Common myeloid progenitor, CD34-positive (primary cell): ENCODE data around the gene C9.
A peak's percentile ranks its signal among the peaks of the same experiment; 100 is the strongest.
"Not testable (repeated sequence)": the region's sequence is repeated elsewhere in the genome, so short reads cannot be mapped to it uniquely, and the experiment has no call there.

ENCODE experiments used
- CTCF ChIA-PET: fragments of 350-600 bp; sonication (Branson Sonifier 250); formaldehyde crosslinking; loops from one replicate; lab custom pipeline; 2021; ENCODE audit warnings: antibody characterized with exemption; lab: Charles Lee
- POLR2A ChIA-PET: fragments of 350-600 bp; sonication (Branson Sonifier 250); formaldehyde crosslinking; loops from one replicate; lab custom pipeline; 2021; ENCODE audit warnings: antibody characterized with exemption; lab: Charles Lee
- DNase-seq, 3 donors: peaks; one replicate each; pipeline versions ENCODE4 v3.0.0 to v3.0.0-alpha.2; 2013
- H3K27ac ChIP-seq, 2 experiments: 1 replicate in 1 of 2; 2 replicates in 1 of 2; pipeline ENCODE4 v1.7.0; 2013; ENCODE audit warnings: inconsistent platforms in 2 of 2, low read length in 2 of 2, mild to moderate bottlenecking in 2 of 2, low read depth in 1 of 2, moderate library complexity in 1 of 2; ENCODE audit not compliant: severe bottlenecking in 2 of 2, insufficient read depth in 1 of 2, poor library complexity in 1 of 2
- H3K27me3 ChIP-seq, 5 experiments: replicated peaks in 2 of 5; 1 replicate in 3 of 5; 2 replicates in 2 of 5; pipeline versions ENCODE4 v1.6.1 to v1.7.0; 2013; ENCODE audit warnings: low read length in 4 of 5, mild to moderate bottlenecking in 2 of 5, moderate library complexity in 2 of 5, inconsistent platforms in 1 of 5; ENCODE audit not compliant: insufficient read depth in 5 of 5, control insufficient read depth in 4 of 5
- H3K36me3 ChIP-seq, 4 experiments: 1 replicate in 2 of 4; 2 replicates in 2 of 4; pipeline versions ENCODE4 v1.6.1 to v1.7.0; 2013; ENCODE audit warnings: low read length in 3 of 4, control low read depth in 1 of 4, mild to moderate bottlenecking in 1 of 4; ENCODE audit not compliant: control insufficient read depth in 4 of 4, insufficient read depth in 4 of 4
- H3K4me1 ChIP-seq, 4 experiments: 1 replicate in 3 of 4; 2 replicates in 1 of 4; pipeline versions ENCODE4 v1.6.1 to v1.7.1; 2013; ENCODE audit warnings: low read length in 3 of 4, mild to moderate bottlenecking in 3 of 4, control low read depth in 1 of 4, inconsistent platforms in 1 of 4, moderate library complexity in 1 of 4; ENCODE audit not compliant: control insufficient read depth in 4 of 4, insufficient read depth in 4 of 4; ENCODE audit errors: control extremely low read depth in 1 of 4
- H3K4me3 ChIP-seq, 7 experiments: 1 replicate in 4 of 7; 2 replicates in 3 of 7; pipeline versions ENCODE4 v1.5.1 to v1.7.0; 2013; ENCODE audit warnings: mild to moderate bottlenecking in 7 of 7, low read length in 6 of 7, moderate library complexity in 6 of 7, inconsistent platforms in 2 of 7, low read depth in 2 of 7, control low read depth in 1 of 7; ENCODE audit not compliant: insufficient read depth in 4 of 7, control insufficient read depth in 1 of 7; ENCODE audit errors: extremely low read depth in 1 of 7
- H3K9me3 ChIP-seq, 5 experiments: 1 replicate in 4 of 5; 2 replicates in 1 of 5; pipeline versions ENCODE4 v1.6.1 to v1.7.1; 2013; ENCODE audit warnings: low read length in 4 of 5, mild to moderate bottlenecking in 2 of 5, inconsistent platforms in 1 of 5, low read depth in 1 of 5, moderate library complexity in 1 of 5; ENCODE audit not compliant: control insufficient read depth in 4 of 5, insufficient read depth in 2 of 5; ENCODE audit errors: control extremely low read depth in 1 of 5
- WGBS: methylation state at CpG from one replicate; pipeline ENCODE4 v1.1.5; 2013; ENCODE audit not compliant: insufficient coverage; 5-methylcytosine and 5-hydroxymethylcytosine counted together

Gene C9

DNA sequence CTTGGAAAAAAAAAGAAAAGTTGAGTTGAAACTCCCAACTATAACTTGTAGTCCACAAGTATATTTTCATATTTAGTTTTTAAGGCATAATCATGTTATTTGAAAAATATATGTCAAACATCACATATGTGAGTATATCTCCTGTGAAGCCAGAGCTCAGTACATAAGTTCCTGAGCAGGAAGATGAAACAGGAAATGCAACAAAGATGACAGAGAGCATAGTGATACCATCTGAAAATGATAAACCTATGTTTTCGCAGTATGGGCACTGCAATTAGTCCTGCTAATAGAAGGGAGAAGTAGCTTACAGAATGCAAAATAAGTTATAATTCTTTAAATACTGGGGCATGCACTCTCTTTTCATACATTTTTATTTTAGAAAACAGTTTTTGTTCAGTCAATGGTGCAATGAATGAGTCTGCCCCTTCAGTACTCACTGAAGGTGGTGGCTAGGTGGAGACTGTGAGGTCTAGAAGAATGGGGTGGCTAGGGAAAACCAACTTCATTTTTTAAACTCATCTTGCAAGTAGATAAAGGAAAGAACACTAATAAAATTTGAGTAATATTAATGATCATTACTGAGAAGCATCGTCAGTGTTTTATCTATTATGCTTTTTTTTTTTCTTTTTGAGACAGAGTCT, 90.9 kb downstream of the C9 start:
- Histone ChIP-seq H3K36me3 (no peaks in the 10 kb centered on the region), H3K27me3 (no peaks in the 10 kb centered on the region), H3K9me3 (no peaks in the 10 kb centered on the region), H3K27ac (no peak overlapping the region), H3K4me3 (peak overlapping the region in 2 of 7 experiments; percentile 5 to 15), H3K4me1 (peaks cover 16 to 57% (median 32%) of the 10 kb centered on the region in 4 experiments)
- DNase-seq: peak in 1 of 3 donors; percentile 30
- ChIA-PET POLR2A (no interaction called here), CTCF (interaction anchor here (1.0 to 1.4 kb wide), 3 partner anchors 10 to 268 kb away, joined by 3 to 5 read pairs (median 3); no protein-coding TSS in a partner anchor)
- 100% methylated on average over 1 of the region's 2 CpGs for WGBS

DNA sequence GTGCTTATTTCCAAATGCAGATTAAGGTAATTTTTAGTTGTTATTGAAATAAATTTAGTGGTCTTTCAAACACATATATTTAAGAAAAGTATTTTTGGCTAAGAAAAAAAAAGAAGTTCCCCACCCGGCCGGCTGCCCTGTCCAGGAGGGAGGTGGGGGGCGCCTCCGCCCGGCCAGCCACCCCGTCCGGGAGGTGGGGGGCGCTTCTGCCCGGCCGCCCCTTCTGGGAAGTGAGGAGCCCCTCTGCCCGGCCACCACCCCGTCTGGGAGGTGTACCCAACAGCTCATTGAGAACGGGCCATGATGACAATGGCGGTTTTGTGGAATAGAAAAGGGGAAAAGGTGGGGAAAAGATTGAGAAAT, 91.4 kb downstream of the C9 start:
- DNase-seq, H3K36me3 ChIP-seq, H3K4me3 ChIP-seq, H3K9me3 ChIP-seq, H3K27ac ChIP-seq, H3K27me3 ChIP-seq, POLR2A ChIA-PET: not testable (repeated sequence)
- H3K4me1 ChIP-seq: peaks cover 16 to 57% (median 32%) of the 10 kb centered on the region in 4 experiments
- whole genome bisulfite sequencing: no CpG with 5 or more reads among the region's 14 CpGs
- CTCF ChIA-PET: interaction anchor here (1.0 to 1.4 kb wide), 3 partner anchors 11 to 267 kb away, joined by 3 to 5 read pairs (median 3); no protein-coding TSS in a partner anchor

DNA sequence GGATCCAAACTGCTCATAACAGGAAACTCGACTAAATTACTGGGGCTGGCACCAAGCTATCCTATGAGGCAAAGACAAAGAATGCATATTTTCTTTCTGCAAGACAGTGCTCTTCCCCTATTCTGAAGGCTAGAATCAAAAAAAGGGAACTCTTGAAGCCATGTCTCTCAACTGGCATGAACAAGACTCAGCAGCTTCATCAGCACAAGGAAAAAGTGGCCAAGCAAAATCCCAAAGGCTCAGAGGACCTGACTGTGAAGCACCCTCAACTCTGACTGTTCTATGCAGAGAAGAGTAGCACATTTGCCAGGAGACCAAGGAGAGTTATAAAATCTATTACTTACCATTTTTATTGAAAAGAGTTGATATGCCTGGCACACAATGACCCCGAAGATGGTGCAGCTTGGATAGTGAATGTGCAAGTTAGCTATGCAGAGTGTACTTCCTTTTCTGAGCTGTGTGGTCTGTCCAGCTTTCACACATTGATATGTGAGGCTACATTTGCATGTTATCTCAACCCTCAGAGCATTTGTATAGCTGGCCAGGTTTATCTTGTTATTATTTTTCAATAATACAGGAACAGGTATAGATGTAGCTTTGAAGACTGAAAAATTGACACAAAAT, 94.0 kb downstream of the C9 start:
- Histone ChIP-seq H3K4me3 (peak overlapping the region in 2 of 7 experiments; percentile 38 to 55), H3K27ac (peak overlapping the region in 1 of 2 experiments; percentile 7), H3K9me3 (no peaks in the 10 kb centered on the region), H3K36me3 (no peaks in the 10 kb centered on the region), H3K4me1 (peaks cover 19 to 74% (median 35%) of the 10 kb centered on the region in 4 experiments), H3K27me3 (no peaks in the 10 kb centered on the region)
- ChIA-PET CTCF (interaction anchor here (1.4 to 1.6 kb wide), 4 partner anchors 12 to 190 kb away, joined by 4 to 7 read pairs (median 4); no protein-coding TSS in a partner anchor), POLR2A (interaction anchor here (0.6 kb wide), 1 partner anchor 28 kb away, joined by 3 read pairs; no protein-coding TSS in a partner anchor)
- 63% methylated on average over 1 of the region's 2 CpGs for WGBS
- peak; percentile 41 to 87 (median 74) for DNase-seq

DNA sequence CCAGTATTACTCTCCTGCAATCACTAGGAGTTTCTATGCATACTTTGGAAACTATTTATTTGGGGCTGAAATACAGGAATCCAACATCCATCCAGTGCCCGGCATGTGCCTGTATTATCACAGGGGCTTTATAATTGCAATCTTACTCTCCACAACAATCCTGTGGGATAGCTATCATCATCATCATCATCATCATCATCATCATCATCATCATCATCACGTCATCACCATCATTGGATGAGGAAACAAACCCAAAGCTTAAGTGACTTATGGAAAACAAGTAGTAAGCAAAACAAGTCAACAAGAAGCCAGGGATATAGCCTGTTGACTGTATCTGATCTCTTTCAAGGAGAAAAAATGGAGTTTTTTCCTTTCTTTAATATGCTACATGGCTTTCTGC, 97.1 kb downstream of the C9 start:
- Histone ChIP-seq H3K9me3 (no peaks in the 10 kb centered on the region), H3K4me1 (peaks cover 8 to 46% (median 17%) of the 10 kb centered on the region in 4 experiments), H3K27me3 (no peaks in the 10 kb centered on the region), H3K36me3 (no peaks in the 10 kb centered on the region), H3K27ac (no peak overlapping the region), H3K4me3 (no peak overlapping the region)
- no peak for DNase-seq
- POLR2A ChIA-PET: no interaction called here
- CTCF ChIA-PET: interaction anchor here (1.0 to 1.6 kb wide), 3 partner anchors 12 to 50 kb away, joined by 4 to 5 read pairs (median 5); no protein-coding TSS in a partner anchor
- WGBS: no CpG with 5 or more reads among the region's 2 CpGs

DNA sequence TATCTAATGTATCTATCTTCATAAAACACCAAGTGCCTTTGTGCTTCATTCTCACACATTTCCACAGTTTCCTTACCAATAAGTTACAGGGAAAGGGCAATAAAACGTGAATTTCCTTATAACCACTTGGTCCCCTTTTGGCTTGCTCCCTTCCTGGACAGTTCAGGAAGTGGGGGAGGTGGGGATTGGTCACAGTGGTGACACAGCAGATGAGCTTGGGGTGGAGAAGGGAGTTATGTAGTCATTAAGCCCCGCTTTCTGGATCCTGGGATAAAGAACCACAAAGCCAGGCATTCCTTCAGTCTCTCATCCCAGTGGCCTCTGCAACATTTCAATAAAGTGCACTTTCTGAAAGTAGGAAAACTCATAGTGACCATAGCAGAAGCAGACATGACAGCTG, 97.9 kb downstream of the C9 start:
- Histone ChIP-seq H3K27me3 (no peaks in the 10 kb centered on the region), H3K36me3 (no peaks in the 10 kb centered on the region), H3K4me1 (peaks cover 8 to 43% (median 16%) of the 10 kb centered on the region in 4 experiments), H3K27ac (no peak overlapping the region), H3K4me3 (peak overlapping the region in 1 of 7 experiments; percentile 19), H3K9me3 (no peaks in the 10 kb centered on the region)
- POLR2A ChIA-PET: no interaction called here
- no peak for DNase-seq
- WGBS: 0% methylated on average over 1 of the region's 2 CpGs
- CTCF ChIA-PET: interaction anchor here (0.6 to 1.6 kb wide), 4 partner anchors 11 to 272 kb away, joined by 4 to 5 read pairs (median 4); no protein-coding TSS in a partner anchor

DNA sequence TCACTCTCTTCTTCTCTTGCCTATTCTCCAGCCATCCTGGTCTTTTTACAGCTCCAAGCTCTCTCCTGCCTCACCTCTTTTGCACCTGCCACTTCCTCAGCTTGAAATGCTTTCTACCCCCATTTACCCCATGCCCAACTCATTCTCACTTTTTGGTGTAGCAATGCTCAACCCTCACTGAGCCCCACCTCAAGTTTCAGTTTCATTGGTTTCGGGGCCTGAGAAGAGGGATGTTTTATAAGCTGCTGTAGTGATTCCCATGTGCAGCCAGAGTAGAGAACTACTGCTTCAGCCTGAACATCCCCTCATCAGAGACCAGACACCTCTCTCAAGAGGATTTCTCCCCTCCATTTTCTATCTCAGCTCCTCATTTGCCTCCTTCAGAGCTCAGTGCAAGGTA, 99.8 kb downstream of the C9 start:
- no peak for DNase-seq
- Histone ChIP-seq H3K4me3 (no peak overlapping the region), H3K36me3 (no peaks in the 10 kb centered on the region), H3K4me1 (peaks cover 4 to 26% (median 8%) of the 10 kb centered on the region in 4 experiments), H3K27me3 (no peaks in the 10 kb centered on the region), H3K9me3 (no peaks in the 10 kb centered on the region), H3K27ac (no peak overlapping the region)
- WGBS: no CpG with 5 or more reads among the region's 1 CpG
- ChIA-PET POLR2A (no interaction called here), CTCF (interaction anchor here (0.9 to 2.3 kb wide), 4 partner anchors 10 to 89 kb away, joined by 3 to 9 read pairs (median 4); no protein-coding TSS in a partner anchor)
